ENCODE measurements around the gene PDZD2.
"Not testable (repeated sequence)": the region's sequence is repeated elsewhere in the genome, so short reads cannot be mapped to it uniquely, and the experiment has no call there.

PDZD2 gene

GRCh38 chr5:32076699-32077695 is 438.1 kb downstream of the PDZD2 start:
- no peaks in the 10 kb centered on the region for H3K36me3 ChIP-seq (ENCODE audit: control insufficient read depth, insufficient read depth, low read length)
- no peak overlapping the region for H3K4me3 ChIP-seq (ENCODE audit: insufficient read depth, low read depth, low read length)
- H3K27me3 ChIP-seq (ENCODE audit: control insufficient read depth, insufficient read depth, low read length, poor library complexity, severe bottlenecking) = no peaks in the 10 kb centered on the region
- no peak overlapping the region for H3K27ac ChIP-seq (ENCODE audit: insufficient read depth, low read depth, low read length, poor library complexity, severe bottlenecking)
- H3K4me1 ChIP-seq (ENCODE audit: control insufficient read depth, insufficient read depth, low read length) = no peaks in the 10 kb centered on the region
- WGBS, 2 experiments = 72 to 89% methylated on average over 2 to 3 of the region's 4 CpGs
- H3K9me3 ChIP-seq (ENCODE audit: control insufficient read depth, low read length) = no peaks in the 10 kb centered on the region

GRCh38 chr5:32078855-32079254 is 439.9 kb downstream of the PDZD2 start:
- H3K36me3 ChIP-seq (ENCODE audit: control insufficient read depth, insufficient read depth, low read length); H3K9me3 ChIP-seq (ENCODE audit: control insufficient read depth, low read length); H3K27me3 ChIP-seq (ENCODE audit: control insufficient read depth, insufficient read depth, low read length, poor library complexity, severe bottlenecking); H3K4me3 ChIP-seq (ENCODE audit: insufficient read depth, low read depth, low read length); H3K27ac ChIP-seq (ENCODE audit: insufficient read depth, low read depth, low read length, poor library complexity, severe bottlenecking); H3K4me1 ChIP-seq (ENCODE audit: control insufficient read depth, insufficient read depth, low read length): not testable (repeated sequence)
- WGBS, 2 experiments = 92 to 95% methylated on average over 6 of the region's 6 CpGs

GRCh38 chr5:32080565-32080964 is 441.6 kb downstream of the PDZD2 start:
- not testable (repeated sequence) for H3K4me1 ChIP-seq (ENCODE audit: control insufficient read depth, insufficient read depth, low read length); H3K27ac ChIP-seq (ENCODE audit: insufficient read depth, low read depth, low read length, poor library complexity, severe bottlenecking); H3K4me3 ChIP-seq (ENCODE audit: insufficient read depth, low read depth, low read length); H3K9me3 ChIP-seq (ENCODE audit: control insufficient read depth, low read length); H3K27me3 ChIP-seq (ENCODE audit: control insufficient read depth, insufficient read depth, low read length, poor library complexity, severe bottlenecking); H3K36me3 ChIP-seq (ENCODE audit: control insufficient read depth, insufficient read depth, low read length)
- 82 to 97% methylated on average over 1 of the region's 1 CpG for WGBS, 2 experiments

GRCh38 chr5:32082701-32083100 is 443.8 kb downstream of the PDZD2 start:
- no peaks in the 10 kb centered on the region for H3K4me1 ChIP-seq (ENCODE audit: control insufficient read depth, insufficient read depth, low read length)
- H3K27me3 ChIP-seq (ENCODE audit: control insufficient read depth, insufficient read depth, low read length, poor library complexity, severe bottlenecking) = no peaks in the 10 kb centered on the region
- H3K4me3 ChIP-seq (ENCODE audit: insufficient read depth, low read depth, low read length) = no peak overlapping the region
- H3K36me3 ChIP-seq (ENCODE audit: control insufficient read depth, insufficient read depth, low read length) = no peaks in the 10 kb centered on the region
- H3K9me3 ChIP-seq (ENCODE audit: control insufficient read depth, low read length) = no peaks in the 10 kb centered on the region
- no peak overlapping the region for H3K27ac ChIP-seq (ENCODE audit: insufficient read depth, low read depth, low read length, poor library complexity, severe bottlenecking)
- 91 to 92% methylated on average over 4 of the region's 4 CpGs for WGBS, 2 experiments

GRCh38 chr5:32083981-32084430 is 445.1 kb downstream of the PDZD2 start:
- 93% methylated on average over 10 of the region's 10 CpGs for WGBS, 2 experiments
- no peaks in the 10 kb centered on the region for H3K27me3 ChIP-seq (ENCODE audit: control insufficient read depth, insufficient read depth, low read length, poor library complexity, severe bottlenecking)
- H3K27ac ChIP-seq (ENCODE audit: insufficient read depth, low read depth, low read length, poor library complexity, severe bottlenecking) = no peak overlapping the region
- H3K4me3 ChIP-seq (ENCODE audit: insufficient read depth, low read depth, low read length) = no peak overlapping the region
- no peaks in the 10 kb centered on the region for H3K4me1 ChIP-seq (ENCODE audit: control insufficient read depth, insufficient read depth, low read length)
- H3K9me3 ChIP-seq (ENCODE audit: control insufficient read depth, low read length) = no peaks in the 10 kb centered on the region
- H3K36me3 ChIP-seq (ENCODE audit: control insufficient read depth, insufficient read depth, low read length) = no peaks in the 10 kb centered on the region

- no peaks in the 10 kb centered on the region for H3K27me3 ChIP-seq (ENCODE audit: control insufficient read depth, insufficient read depth, low read length, poor library complexity, severe bottlenecking)
- H3K4me1 ChIP-seq (ENCODE audit: control insufficient read depth, insufficient read depth, low read length) = no peaks in the 10 kb centered on the region
- H3K4me3 ChIP-seq (ENCODE audit: insufficient read depth, low read depth, low read length) = no peak overlapping the region
- H3K36me3 ChIP-seq (ENCODE audit: control insufficient read depth, insufficient read depth, low read length) = no peaks in the 10 kb centered on the region
- no peak overlapping the region for H3K27ac ChIP-seq (ENCODE audit: insufficient read depth, low read depth, low read length, poor library complexity, severe bottlenecking)
- WGBS, 2 experiments = 91 to 92% methylated on average over 24 of the region's 24 CpGs
- no peaks in the 10 kb centered on the region for H3K9me3 ChIP-seq (ENCODE audit: control insufficient read depth, low read length)
Observed at GRCh38 chr5:32087086-32088082, 448.5 kb downstream of the PDZD2 start.

GRCh38 chr5:32088214-32088613 is 449.3 kb downstream of the PDZD2 start:
- Histone ChIP-seq H3K27me3 (ENCODE audit: control insufficient read depth, insufficient read depth, low read length, poor library complexity, severe bottlenecking) (no peaks in the 10 kb centered on the region), H3K36me3 (ENCODE audit: control insufficient read depth, insufficient read depth, low read length) (no peaks in the 10 kb centered on the region), H3K4me3 (ENCODE audit: insufficient read depth, low read depth, low read length) (no peak overlapping the region), H3K27ac (ENCODE audit: insufficient read depth, low read depth, low read length, poor library complexity, severe bottlenecking) (no peak overlapping the region), H3K9me3 (ENCODE audit: control insufficient read depth, low read length) (no peaks in the 10 kb centered on the region), H3K4me1 (ENCODE audit: control insufficient read depth, insufficient read depth, low read length) (no peaks in the 10 kb centered on the region)
- WGBS, 2 experiments = 93 to 94% methylated on average over 12 of the region's 12 CpGs

GRCh38 chr5:32089146-32090000 is 450.4 kb downstream of the PDZD2 start:
- Histone ChIP-seq H3K27ac (ENCODE audit: insufficient read depth, low read depth, low read length, poor library complexity, severe bottlenecking) (no peak overlapping the region), H3K36me3 (ENCODE audit: control insufficient read depth, insufficient read depth, low read length) (no peaks in the 10 kb centered on the region), H3K9me3 (ENCODE audit: control insufficient read depth, low read length) (no peaks in the 10 kb centered on the region), H3K4me3 (ENCODE audit: insufficient read depth, low read depth, low read length) (no peak overlapping the region), H3K4me1 (ENCODE audit: control insufficient read depth, insufficient read depth, low read length) (no peaks in the 10 kb centered on the region), H3K27me3 (ENCODE audit: control insufficient read depth, insufficient read depth, low read length, poor library complexity, severe bottlenecking) (no peaks in the 10 kb centered on the region)
- WGBS, 2 experiments = 95% methylated on average over 30 of the region's 30 CpGs

- no peaks in the 10 kb centered on the region for H3K36me3 ChIP-seq (ENCODE audit: control insufficient read depth, insufficient read depth, low read length)
- no peaks in the 10 kb centered on the region for H3K9me3 ChIP-seq (ENCODE audit: control insufficient read depth, low read length)
- no peaks in the 10 kb centered on the region for H3K27me3 ChIP-seq (ENCODE audit: control insufficient read depth, insufficient read depth, low read length, poor library complexity, severe bottlenecking)
- no peak overlapping the region for H3K27ac ChIP-seq (ENCODE audit: insufficient read depth, low read depth, low read length, poor library complexity, severe bottlenecking)
- WGBS, 2 experiments = 89 to 90% methylated on average over 24 of the region's 24 CpGs
- H3K4me1 ChIP-seq (ENCODE audit: control insufficient read depth, insufficient read depth, low read length) = no peaks in the 10 kb centered on the region
- no peak overlapping the region for H3K4me3 ChIP-seq (ENCODE audit: insufficient read depth, low read depth, low read length)
Observed at GRCh38 chr5:32090026-32090754, 451.3 kb downstream of the PDZD2 start.
